M059J (cell line): ENCODE results near the gene NEK6. TPM values are rescaled to one million over a fixed set of nuclear protein-coding genes. Genes with fewer than 3 reads are reported as not detected.

Source experiments
- DNase-seq: peaks from one replicate; pipeline ENCODE4 v3.0.0-alpha.2; 2012; ENCODE audit warnings: low read depth
- total RNA-seq: library from RNA; depleted of rRNA; stranded (reverse); fragments of >200 nt; shearing (Covaris generic); gene quantifications from 2 replicates; pipeline ENCODE4 v1.2.3, GENCODE V29; 2014

NEK6 gene
- total RNA-seq, 1 experiment from 2014 or later, result 88.5 TPM

DNA sequence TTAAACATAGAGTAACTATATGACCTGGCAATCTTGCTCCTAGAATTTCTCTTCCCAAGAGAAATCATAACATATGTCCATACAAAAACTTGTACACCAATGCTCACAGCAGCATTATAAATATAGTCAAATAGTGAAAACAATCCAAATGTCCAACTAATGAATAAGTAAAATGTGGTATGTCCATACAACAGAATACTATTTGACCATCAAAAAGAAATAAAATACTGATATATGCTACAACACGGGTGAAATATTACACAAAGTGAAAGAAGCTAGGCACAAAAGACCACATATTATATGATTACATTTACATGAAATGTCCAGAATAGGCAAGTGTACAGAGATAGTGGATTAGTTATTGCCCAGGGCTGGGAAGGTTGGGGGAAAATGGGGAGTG is 116.1 kb downstream of the NEK6 start:
- DNase-seq, result no peak

DNA sequence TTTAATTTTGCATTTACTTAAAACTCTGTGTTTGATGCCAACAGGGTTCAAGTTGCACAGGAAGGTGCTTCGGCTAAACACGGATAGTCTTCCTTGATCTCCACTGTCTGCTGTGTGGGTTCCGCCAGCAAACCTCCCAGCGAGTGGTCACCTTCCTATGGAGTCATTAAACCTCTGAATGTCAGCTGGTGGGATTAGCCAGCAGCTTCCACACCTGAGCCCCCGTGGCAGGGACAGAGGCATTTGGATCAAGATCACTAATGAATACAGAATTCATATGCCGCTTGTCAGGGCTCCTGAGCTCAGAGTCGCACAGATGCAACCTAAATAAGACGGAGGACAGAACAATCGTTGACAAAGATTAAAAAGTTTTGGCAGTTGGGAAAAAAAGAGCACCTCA is 118.0 kb downstream of the NEK6 start:
- DNase-seq, result no peak

DNA sequence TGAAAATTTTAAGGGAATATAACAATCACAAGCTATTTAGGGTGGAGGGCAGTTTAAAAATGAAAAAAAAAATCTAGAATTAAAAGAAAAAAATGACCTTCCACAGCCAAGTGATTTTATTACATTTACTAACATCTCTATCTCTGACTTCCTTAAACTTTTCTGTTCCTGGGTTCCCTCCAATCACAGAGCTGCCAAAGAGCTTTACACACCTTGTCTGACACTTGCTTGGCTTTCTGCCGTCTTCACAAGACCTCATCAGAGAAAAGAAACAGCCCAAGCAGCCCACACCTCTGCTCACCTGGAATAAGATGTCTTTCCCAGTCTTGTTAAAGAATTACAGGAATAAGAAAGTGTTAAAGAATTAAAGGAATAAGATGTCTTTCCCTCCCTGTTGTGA is 118.6 kb downstream of the NEK6 start:
- DNase-seq, result no peak

DNA sequence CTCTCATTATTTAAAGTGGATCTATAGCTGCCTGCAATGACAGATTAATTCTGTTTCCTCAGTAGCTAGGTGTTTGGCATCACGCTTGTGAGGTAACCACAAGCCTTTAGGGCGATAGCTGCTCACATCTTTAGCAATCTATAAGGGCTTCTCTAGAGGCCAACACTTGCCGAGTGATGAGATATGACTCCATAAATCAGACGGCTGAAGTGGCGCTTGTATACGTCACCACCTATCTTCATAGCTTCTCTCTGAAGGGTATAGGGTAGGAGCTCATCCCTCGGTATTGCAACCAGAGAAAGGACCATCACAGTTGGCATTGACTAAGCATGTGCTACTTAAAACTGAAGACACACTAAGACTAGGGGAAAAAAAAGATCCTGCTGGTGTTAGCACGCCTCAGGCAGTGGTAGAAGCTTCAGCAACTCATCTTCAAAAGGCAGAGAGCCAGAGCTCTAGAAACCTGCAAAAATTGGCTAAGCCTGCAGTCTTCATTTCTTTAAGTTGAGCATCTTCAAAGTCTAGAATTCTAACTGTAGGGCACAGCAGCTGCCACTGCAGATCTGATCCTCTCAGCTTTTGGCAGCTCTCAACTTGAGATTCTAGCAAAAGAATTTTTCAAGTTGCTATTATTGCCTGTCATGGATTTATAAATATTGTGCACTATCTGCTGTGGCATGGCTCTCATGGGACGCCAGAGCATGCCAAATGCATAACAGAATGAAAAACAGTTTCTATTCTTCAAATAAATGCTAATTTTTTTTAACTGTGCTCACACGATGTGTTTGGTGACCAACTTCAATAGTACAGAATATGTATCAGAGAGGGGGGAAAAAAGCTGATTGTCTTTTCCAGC is 120.0 kb downstream of the NEK6 start:
- DNase-seq, result no peak

DNA sequence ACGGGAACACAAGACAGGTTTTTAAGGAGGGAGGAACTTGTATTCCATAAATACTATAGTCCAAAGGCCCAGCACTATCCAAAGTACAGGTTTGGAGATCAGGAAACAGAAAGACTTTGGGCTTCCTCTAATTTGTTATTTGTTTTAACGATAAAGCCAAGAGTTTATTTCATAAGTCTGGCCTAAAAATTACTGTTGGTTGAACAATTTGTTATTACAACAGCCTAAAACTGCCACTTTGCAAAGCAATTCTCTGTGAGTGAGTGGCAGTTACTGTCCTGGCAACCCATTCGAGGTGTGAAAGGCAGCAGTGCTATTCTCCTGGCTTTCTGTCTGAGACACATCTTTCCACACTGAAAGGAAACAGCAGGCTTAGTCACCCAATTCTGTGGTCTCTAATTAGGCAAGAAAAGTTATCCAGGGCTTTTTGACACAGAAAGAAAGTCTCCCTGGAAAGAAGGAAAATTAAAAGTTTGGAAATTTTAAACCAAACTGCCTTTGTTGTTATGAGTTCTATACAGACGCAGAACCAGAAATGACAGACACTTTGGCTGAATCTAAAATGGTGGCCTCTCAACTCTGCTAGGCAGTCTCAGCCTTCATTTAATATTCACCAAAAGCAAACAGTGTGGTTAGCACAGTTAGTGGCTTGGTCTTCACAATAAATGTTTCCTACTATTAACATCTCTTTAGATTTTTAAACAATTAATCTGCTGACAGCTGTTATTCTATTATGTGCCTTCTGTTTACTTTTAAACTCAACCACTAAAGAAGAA is 123.6 kb downstream of the NEK6 start:
- peak; percentile 80 for DNase-seq

DNA sequence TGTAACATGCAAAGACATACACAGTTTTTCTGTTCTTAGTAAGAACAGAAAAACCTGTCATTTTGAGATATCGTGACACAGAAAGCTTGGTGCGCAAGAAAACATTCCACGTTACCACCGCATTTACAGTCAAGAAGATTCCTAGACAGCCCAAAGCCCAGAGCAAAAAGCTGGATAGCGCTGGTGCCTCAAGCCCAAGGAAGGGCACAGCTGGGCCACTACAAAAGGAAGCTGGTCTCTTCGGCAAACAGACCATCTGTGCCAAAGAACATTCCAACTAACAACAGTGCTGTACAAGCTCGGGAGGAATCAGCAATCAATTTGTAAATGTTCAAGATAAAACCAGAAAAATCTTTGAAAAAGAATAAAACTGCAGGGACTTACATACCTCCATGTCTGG is 126.5 kb downstream of the NEK6 start:
- no peak for DNase-seq

DNA sequence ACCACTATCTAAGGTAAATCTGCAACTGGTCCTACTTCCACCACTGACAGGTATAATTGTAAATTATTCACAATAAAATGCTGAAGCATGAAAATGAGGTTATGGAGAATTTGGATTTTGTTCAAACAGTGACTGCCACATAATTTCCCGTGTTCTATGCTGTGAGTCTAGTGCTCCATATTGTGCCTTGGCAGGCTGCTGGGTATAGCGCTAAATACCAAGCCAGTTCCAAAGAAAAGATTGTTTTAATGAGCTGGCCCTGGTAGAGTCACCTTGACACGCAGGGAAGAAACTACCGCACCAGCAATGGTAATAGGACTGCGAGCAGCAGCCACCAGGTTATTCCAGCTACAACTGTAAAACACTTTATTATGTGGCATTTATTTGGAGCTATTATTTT is 127.1 kb downstream of the NEK6 start:
- DNase-seq, result no peak

DNA sequence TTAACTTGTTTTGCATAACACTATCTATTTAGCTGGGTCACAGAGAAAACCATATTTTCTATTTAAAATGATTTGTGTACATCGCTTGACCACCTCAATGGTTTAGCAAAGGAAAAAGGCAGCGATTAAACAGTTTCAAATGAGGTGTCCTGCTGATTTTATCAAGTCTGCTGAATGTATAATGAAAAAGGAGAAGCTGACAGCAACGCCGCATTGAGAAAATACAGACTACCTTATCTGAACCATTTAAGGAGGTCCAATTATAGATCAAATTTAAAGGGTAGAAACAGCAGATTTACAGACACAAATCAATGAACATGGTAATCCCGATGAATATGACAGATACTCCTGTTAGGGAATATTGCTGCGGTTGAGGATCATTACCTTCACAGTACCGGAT is 127.9 kb downstream of the NEK6 start:
- DNase-seq, result no peak

DNA sequence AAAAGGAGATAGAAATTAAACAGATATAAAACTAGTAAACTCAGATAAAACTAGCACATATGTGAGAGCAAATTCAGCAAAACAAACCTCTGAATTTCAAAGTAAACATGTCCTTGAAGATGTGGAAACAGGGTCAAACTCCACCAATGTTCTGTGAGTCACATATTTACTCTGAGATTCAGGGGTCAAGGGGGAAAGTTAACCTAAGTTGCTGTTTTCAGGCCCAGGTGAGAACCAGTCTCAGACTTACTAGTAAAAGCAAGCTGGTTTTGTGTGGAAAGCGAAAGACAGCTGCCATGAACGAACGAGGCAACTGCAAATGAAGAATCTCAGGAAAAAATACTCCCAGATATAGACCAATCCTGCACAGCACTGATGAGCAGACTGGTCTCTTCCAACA is 128.5 kb downstream of the NEK6 start:
- DNase-seq, result no peak

DNA sequence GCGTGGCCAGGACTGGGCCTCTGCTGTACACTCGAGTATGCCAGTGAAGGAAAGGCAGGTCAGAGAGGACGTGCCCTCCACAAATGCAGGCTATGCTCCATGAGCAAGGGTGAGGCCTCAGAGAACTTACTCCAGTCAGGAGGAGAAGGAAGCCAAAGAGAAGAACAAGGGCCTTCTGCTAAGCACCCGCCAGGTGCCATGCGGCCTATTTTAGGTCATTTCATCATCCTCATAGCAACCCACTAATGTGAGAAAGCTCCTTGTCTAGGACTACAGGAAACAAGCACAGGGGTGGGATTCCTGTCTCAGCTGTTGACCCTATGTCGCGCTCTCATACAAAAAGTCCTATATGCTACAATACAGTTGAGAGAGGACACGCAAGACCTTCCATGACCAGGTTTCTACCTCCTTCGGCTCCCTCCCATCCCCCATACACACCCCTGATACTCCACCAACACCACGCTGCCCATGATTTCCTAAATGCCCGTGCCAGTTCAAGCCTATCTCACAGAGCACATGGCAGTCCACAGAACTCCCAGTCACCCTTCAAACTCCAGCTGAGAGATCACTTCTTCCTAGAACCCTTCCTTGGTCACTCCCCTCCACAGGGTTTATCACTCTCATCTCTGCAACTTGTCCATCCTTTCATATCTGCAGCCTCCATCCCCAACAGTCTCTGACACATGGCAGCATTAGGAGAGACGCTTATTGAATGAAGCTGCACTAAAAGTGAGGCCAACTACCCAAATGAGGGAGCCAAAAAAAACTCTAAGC is 130.7 kb downstream of the NEK6 start:
- DNase-seq, result no peak

DNA sequence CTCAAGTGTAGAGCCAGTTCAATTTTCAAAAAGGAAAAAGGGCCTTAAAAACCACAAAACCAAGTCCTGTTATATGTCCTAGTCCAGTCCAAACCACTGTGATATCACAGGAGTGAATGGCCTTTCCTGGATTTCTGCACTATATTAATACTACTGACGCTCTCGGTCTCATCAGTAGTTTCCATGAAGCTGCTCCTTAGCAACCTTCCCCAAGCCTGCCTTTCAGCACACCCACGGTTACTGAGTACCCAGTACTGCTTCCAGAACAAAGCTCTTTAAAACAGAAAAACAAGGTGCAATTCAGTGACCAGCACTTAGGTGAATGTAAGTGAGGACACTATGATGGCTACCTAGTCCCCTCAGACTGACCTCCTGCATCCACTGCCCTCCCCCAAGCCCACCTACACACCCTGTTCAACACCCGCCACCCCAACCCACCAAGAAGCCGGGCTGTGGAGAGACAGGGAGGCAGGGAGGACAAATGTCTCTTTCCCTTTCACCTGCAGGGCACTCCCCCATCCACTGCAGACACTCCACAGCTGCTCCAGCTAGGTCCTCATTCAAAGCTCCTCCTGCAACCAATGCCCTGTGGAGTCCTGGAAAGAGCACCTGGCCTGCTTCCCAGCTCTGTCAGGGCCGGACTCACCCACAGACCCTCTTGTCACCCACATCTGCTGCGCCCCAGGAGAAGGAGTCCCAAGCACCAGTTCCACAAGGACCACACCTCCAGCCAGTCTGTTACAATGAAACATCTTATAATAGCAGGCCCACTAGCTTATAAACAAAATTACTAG is 131.6 kb downstream of the NEK6 start:
- DNase-seq, result no peak

DNA sequence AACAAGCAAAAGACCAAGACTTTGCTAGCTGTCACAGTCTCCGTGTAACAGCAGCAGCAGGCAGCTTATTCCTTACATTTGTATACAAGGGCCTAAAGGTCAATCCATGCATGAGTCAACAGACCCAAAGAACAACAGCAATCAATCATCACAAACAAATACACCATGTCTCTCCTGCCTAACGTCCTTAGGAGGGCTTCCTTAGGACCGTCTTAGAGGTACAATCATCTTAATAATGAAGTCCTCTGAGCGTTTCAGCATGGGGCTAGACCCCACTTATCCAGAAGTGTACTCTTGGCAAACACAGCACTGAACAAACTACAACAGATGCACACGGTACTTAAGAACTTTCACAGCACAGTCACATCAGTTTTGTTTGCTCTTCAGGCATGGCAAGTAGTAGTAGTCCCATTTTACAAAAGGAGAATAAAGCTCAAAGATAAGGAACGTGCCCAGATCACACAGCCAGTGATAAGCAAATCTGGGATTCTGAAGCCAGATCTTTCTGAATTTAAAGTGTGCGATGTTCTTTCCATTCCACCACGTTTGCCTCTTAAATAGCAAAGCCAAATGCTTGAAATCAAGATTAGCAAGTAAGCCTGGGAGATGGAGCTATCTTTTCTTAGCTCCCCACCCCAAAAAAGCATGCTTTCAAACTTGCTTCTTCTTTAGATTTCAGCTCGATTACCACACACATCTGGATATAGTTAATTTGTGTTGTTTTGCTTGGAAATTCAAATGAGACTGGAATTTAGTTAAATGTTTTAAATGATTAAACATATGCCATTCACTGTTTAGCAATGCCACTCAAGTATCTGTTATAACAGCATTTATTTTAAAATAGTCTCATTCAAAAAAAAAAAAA is 133.3 kb downstream of the NEK6 start:
- DNase-seq, result peak; percentile 69

DNA sequence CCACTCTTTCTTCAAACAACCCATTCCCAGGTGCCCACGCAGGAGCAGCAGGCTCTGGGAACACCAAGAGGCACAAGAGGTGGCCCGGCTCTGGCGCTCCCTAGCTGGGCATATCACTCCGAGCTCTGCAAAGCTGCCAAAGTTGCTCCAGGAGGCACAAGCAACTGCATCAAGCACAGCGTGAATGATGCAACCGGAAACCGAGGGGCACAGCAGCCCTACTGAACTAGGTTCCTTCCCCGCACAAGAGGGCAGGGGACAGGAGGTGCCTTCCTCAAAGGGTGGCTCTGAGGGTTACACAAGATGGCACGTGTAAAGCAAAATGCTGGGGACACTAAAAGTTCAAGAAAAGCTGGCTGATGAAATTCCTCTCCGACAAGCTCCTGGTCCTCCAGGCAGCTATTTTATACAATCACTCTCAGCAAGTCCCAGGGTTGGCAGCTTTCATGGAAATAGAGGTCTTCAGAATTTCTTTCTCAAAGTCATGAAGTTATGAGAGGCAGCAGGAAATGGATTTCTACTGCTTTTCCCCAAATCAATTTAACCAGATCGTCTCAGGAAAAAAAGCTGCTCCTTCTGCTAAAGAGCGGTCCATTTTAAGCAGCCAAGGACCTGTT is 134.6 kb downstream of the NEK6 start:
- no peak for DNase-seq

DNA sequence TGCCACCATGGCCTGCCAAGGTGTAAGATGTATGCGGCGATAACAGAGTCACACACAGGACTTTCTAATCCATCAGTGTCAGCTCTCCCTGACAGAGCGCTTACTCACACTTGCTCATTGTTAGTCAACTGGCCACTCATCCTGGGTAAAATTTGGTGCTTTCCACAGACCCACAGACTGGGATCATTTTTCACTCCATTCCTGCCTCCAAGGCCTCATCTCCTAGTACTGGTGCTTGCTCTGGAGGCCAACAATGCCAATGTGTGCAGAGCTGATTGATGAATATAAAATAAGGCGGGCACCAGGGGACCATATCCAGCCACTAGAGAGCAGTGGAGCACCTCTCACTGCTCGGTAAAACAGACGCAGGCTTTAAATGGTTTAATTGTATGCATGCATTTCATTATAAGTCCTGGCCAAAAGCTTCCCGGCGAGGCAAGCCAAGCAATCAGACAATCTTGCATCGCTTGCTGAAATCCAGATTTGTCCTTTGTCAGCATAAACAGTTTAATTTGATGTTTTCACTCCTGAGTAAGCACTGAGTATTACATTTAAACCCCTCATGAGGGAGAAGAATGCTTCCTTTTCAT is 135.2 kb downstream of the NEK6 start:
- peak; percentile 100 for DNase-seq

DNA sequence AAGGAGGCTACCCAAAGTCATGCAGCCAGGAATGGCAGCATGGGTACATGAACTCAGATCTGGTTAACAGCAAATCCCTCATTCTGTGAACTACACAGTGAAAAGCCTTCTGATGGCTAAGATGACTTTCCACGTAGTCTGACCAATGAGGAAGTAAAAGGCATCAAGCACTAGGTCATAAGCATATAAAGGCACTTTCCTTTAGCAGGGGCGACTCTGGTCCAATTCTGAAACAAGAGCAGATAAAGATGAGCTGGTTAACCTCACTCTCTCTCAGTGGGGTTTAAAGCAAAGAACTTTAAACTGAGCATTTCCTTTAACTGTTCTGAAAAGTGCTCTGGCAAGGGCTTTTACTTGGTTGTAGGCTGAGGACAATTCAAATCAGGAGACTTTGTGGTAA is 136.4 kb downstream of the NEK6 start:
- DNase-seq, result peak; percentile 35

DNA sequence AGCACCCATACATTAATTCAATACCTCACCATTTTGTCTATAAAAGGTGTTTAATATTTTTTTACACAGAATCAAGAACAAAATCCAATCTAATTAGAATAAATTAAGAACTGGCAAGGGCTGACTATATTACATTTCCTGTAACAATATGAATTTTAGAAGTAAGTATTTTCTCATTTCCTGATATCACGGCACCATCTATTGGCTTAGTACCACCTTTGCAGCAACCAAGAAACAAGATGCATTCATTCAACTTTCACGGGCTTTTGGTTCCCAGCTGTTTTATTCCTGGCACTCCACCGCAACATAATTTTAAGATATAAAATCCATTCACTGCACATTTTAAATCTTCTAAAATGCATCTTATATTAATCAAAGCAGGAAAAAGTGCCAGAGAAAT is 136.8 kb downstream of the NEK6 start:
- DNase-seq, result no peak

DNA sequence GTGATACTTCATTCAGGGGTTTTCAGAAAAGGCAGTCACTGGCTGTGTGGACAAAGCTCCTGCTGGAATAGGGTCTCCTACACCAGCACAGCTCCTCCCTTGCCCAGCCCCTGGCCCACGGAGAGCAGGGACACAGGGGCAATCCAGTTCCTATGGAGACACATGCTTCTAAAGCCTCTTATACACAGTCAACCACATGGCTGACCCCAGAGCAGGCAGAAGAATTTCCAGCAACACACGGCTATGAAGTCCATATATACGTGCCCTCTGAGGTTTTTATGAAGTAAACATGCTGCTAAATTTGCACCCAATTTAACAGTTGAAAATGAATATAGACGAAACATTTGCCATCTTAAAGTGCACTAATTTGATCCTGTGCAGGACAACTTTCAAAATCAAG is 138.1 kb downstream of the NEK6 start:
- DNase-seq, result no peak

DNA sequence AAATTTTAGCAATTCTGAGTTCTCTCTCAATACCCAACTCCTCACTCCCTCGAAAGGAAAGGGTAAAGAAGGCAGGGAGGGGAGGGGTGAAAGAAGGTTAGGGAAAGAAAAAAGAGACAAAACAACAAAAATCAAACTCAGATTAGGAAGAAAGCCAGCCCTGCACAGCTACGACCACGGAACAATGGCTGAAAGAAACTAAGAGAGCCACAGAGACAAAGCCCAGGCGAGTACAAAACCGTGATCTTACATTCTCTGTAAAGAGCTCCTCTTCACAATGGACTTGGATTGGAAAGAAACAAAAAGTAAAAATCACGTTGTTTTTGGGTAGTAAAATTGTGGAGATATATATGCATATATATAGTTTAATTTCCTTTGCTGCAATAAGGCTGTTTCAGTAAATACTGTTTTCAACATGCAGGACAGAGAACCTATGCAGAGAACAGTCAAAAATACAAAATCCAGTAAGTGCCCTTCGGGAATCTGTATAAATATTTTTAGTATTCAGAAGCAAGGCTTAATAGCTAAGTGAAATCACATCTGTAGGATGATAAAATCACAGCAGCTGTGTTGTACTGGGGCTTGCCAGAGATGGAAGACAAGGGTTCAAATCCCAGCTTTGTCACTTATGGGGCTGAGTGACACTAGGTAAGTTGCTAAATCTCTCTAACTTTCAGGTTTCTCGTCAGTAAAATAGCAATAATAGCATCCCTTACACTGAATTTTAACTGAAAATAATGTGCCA is 140.6 kb downstream of the NEK6 start:
- DNase-seq, result no peak
